Adrenal gland (tissue), 12 donors: ENCODE measurements around the gene UBE4B. TPM values are rescaled to one million over a fixed set of nuclear protein-coding genes. Genes with fewer than 3 reads are reported as not detected.

Experiments used
- DNase-seq, 7 donors: peaks; one replicate each; pipeline ENCODE4 v3.0.0-alpha.2; 2019 to 2020
- H3K27ac ChIP-seq, 5 donors: fragments of 200-600 bp; sonication (generic) in 4 of 5; 1 replicate in 3 of 5; 2 replicates in 2 of 5; pipeline versions ENCODE4 v1.5.1 to v1.8.0; 2016 to 2020; ENCODE audit warnings: mild to moderate bottlenecking in 1 of 5
- H3K27me3 ChIP-seq: fragments of 200-600 bp; 2 replicates; pipeline ENCODE4 v1.8.0; 2021
- H3K36me3 ChIP-seq, 2 donors: fragments of 200-600 bp; replicated peaks in 1 of 2; 1 replicate in 1 of 2; 2 replicates in 1 of 2; pipeline versions ENCODE4 v1.5.1 to v1.8.0; 2018 to 2022
- H3K4me1 ChIP-seq, 2 donors: fragments of 200-600 bp; replicated peaks in 1 of 2; 1 replicate in 1 of 2; 2 replicates in 1 of 2; pipeline versions ENCODE4 v1.5.1 to v1.8.0; 2018 to 2021
- H3K4me3 ChIP-seq, 4 donors: fragments of 200-600 bp; sonication (generic) in 3 of 4; one replicate each; pipeline ENCODE4 v1.5.1; 2016 to 2018
- H3K9me3 ChIP-seq, 3 donors: fragments of 200-600 bp; sonication (generic) in 1 of 3; replicated peaks in 1 of 3; 1 replicate in 2 of 3; 2 replicates in 1 of 3; pipeline versions ENCODE4 v1.5.1 to v1.8.0; 2016 to 2021
- CTCF ChIP-seq, 6 experiments: fragments of 450-650 bp in 4 of 6; fragments of 200-600 bp in 2 of 6; sonication (generic) in 1 of 6; IDR thresholded peaks; 1 replicate in 5 of 6; 2 replicates in 1 of 6; pipeline versions ENCODE4 v1.5.1 to v1.8.0; 2016 to 2021; ENCODE audit warnings: antibody characterized with exemption in 6 of 6, mild to moderate bottlenecking in 2 of 6, moderate library complexity in 1 of 6
- POLR2A ChIP-seq, 2 donors: fragments of 450-650 bp; IDR thresholded peaks; one replicate each; pipeline ENCODE4 v1.6.1; 2017; ENCODE audit warnings: antibody characterized with exemption in 2 of 2, mild to moderate bottlenecking in 2 of 2, moderate library complexity in 1 of 2
- WGBS, 4 donors: extraction: QIAGEN DNeasy Blood & Tissue Kit in 2 of 4; methylation state at CpG; one replicate each; pipeline versions ENCODE4 v1.1.5 to v1.1.7; 2013 to 2017; 5-methylcytosine and 5-hydroxymethylcytosine counted together
- intact Hi-C, 2 donors: fragments of 100-400 bp; cut with DNase I; formaldehyde crosslinking; loops; one replicate each; pipeline versions ENCODE4 v1.14.1 to v1.15.0; 2022 to 2023
- polyA plus RNA-seq, 3 donors: library from polyadenylated mRNA; stranded (reverse); fragments of 200-250 nt in 2 of 3; fragments of 350-450 nt in 1 of 3; fragmentation: Illumina TruSeq in 1 of 3; extraction: RNeasy Lipid Tissue Mini Kit (QIAGEN cat#74804) in 1 of 3; gene quantifications; one replicate each; pipeline ENCODE4 v1.2.3, GENCODE V29; 2013 to 2014
- total RNA-seq, 9 donors: library from RNA; depleted of rRNA in 4 of 9; stranded (reverse); fragments of >200 nt in 4 of 9; fragments of 120-200 nt in 1 of 9; fragmentation: NEBNext Ultra II Directional in 1 of 9; extraction: Animal tissue kit (Norgen Biotek cat#: 25700) in 1 of 9; gene quantifications; one replicate each; pipeline versions ENCODE4 v1.1.0 to v1.2.4, GENCODE V29; 2013 to 2023
- donor health status: healthy with polysubstance abuse.
- donor health status: Bipolar disorder and iron deficiency.
- donor health status: DM: yes; HTN: yes; CAD: no.
- donor health status: DM: no; HTN: no; CAD: no.
- donor health status: DM: no; HTN: no; CAD: no.
- donor health status: DM: yes; HTN: yes; CAD: no.

Gene UBE4B
- total and polyA plus RNA-seq, 12 donors, result 18.7 to 87.1 (median 57.8) TPM

- H3K4me1 ChIP-seq, result peaks cover 5 to 13% of the 10 kb centered on the region in 2 donors
Observed at GRCh38 chr1:10170239-10170574, 137.4 kb downstream of the UBE4B start.

GRCh38 chr1:10171105-10171767 is 138.5 kb downstream of the UBE4B start:
- Histone ChIP-seq H3K4me3 (no peak overlapping the region), H3K4me1 (peaks cover 5 to 13% of the 10 kb centered on the region in 2 donors), H3K9me3 (no peaks in the 10 kb centered on the region), H3K36me3 (peaks cover 0 to 43% of the 10 kb centered on the region in 2 donors), H3K27ac (no peak overlapping the region), H3K27me3 (no peaks in the 10 kb centered on the region)
- intact Hi-C loops, result no loop called here
- no peak for DNase-seq
- 86 to 97% (median 94%) methylated on average over 14 to 16 of the region's 16 CpGs for WGBS, 4 donors
- TF ChIP-seq CTCF (IDR thresholded peaks at IDR 0.05), result no peak
- TF ChIP-seq POLR2A (IDR thresholded peaks at IDR 0.05), result no peak

More at GRCh38 chr1:10170239-10170574, 137.4 kb downstream of the UBE4B start:
- WGBS, 4 donors, result 69 to 82% (median 74%) methylated on average over 2 of the region's 2 CpGs
- TF ChIP-seq CTCF (IDR thresholded peaks at IDR 0.05), result no peak
- no peak for TF ChIP-seq POLR2A (IDR thresholded peaks at IDR 0.05)
- DNase-seq, result no peak
- Histone ChIP-seq H3K9me3 (no peaks in the 10 kb centered on the region), H3K27me3 (no peaks in the 10 kb centered on the region), H3K36me3 (peaks cover 0 to 53% of the 10 kb centered on the region in 2 donors), H3K4me3 (no peak overlapping the region), H3K27ac (peak overlapping the region in 1 of 5 donors; percentile 68)
- intact Hi-C loops, result no loop called here

- no peak overlapping the region for H3K27ac ChIP-seq
- peaks cover 0 to 39% of the 10 kb centered on the region in 2 donors for H3K36me3 ChIP-seq
- H3K9me3 ChIP-seq, result no peaks in the 10 kb centered on the region
- no peak for DNase-seq
- no peaks in the 10 kb centered on the region for H3K27me3 ChIP-seq
- no peak for TF ChIP-seq CTCF (IDR thresholded peaks at IDR 0.05)
- no peak for TF ChIP-seq POLR2A (IDR thresholded peaks at IDR 0.05)
- no peak overlapping the region for H3K4me3 ChIP-seq
- intact Hi-C loops, result no loop called here
- peaks cover 5 to 13% of the 10 kb centered on the region in 2 donors for H3K4me1 ChIP-seq
- 84 to 90% (median 86%) methylated on average over 8 of the region's 8 CpGs for WGBS, 4 donors
Observed at GRCh38 chr1:10171995-10172669, 139.4 kb downstream of the UBE4B start.

- H3K27me3 ChIP-seq, result no peaks in the 10 kb centered on the region
- DNase-seq, result no peak
- H3K27ac ChIP-seq, result no peak overlapping the region
- H3K4me3 ChIP-seq, result no peak overlapping the region
- H3K4me1 ChIP-seq, result peaks cover 5 to 13% of the 10 kb centered on the region in 2 donors
- intact Hi-C loops, result no loop called here
- H3K9me3 ChIP-seq, result no peaks in the 10 kb centered on the region
- H3K36me3 ChIP-seq, result peaks cover 0 to 33% of the 10 kb centered on the region in 2 donors
- 89 to 98% (median 95%) methylated on average over 9 to 10 of the region's 10 CpGs for WGBS, 4 donors
- TF ChIP-seq POLR2A (IDR thresholded peaks at IDR 0.05), result no peak
- TF ChIP-seq CTCF (IDR thresholded peaks at IDR 0.05), result no peak
Observed at GRCh38 chr1:10173582-10173981, 140.8 kb downstream of the UBE4B start.
